Right ventricle myocardium inferior (tissue), 1 donor: ENCODE measurements around the gene LY6G5C. TPM values are rescaled to one million over a fixed set of nuclear protein-coding genes. Genes with fewer than 3 reads are reported as not detected.
A peak's percentile ranks its signal among the peaks of the same experiment; 100 is the strongest.

Experiments
- ATAC-seq: fragments of 200-7000 bp; cut with Tn5 transposase; one replicate; pipeline ENCODE4 v1.9.1; 2020; ENCODE audit warnings: mild to moderate bottlenecking, moderate library complexity
- DNase-seq: peaks from one replicate; pipeline ENCODE4 v3.0.0; 2021; ENCODE audit errors: missing footprints
- intact Hi-C: fragments of 100-400 bp; cut with DNase I; formaldehyde crosslinking; loops from one replicate; pipeline ENCODE4 v1.11.0; 2022
- total RNA-seq: library from RNA; stranded (reverse); fragmentation: NEBNext Ultra II Directional; extraction: Animal tissue kit (Norgen Biotek cat#: 25700); gene quantifications from one replicate; pipeline ENCODE4 v1.2.1, GENCODE V29; 2021
- donor health status: DM: no; HTN: yes; CAD: no; lungs with severe emphysema.

LY6G5C gene
- total RNA-seq, 1 donor from 2014 or later: 1.5 TPM

GRCh38 chr6:31657406-31658157, 23.3 kb downstream of the LY6G5C start:
- no peak for ATAC-seq
- no peak for DNase-seq
- intact Hi-C loops: no loop called here

GRCh38 chr6:31655349-31656237, 25.3 kb downstream of the LY6G5C start, which contains the start of gene APOM:
Gene APOM (plus strand): TSS chr6:31655894. CDS start chr6:31655967, 73 bp downstream.
- intact Hi-C loops: no loop called here
- DNase-seq (no peak), ATAC-seq (no peak)

- DNase-seq (no peak), ATAC-seq (no peak)
- intact Hi-C loops: no loop called here
Observed at GRCh38 chr6:31654574-31655348, 26.1 kb downstream of the LY6G5C start.

- intact Hi-C loops: loop anchor here (1.0 kb wide), 2 partner anchors 12 to 33 kb away; partner anchors contain the start of gene PRRC2A
- ATAC-seq (peak; percentile 86), DNase-seq (peak; percentile 90)
Observed at GRCh38 chr6:31652925-31653724, 27.7 kb downstream of the LY6G5C start.

GRCh38 chr6:31651602-31652191, 29.2 kb downstream of the LY6G5C start:
- ATAC-seq (peak; percentile 67), DNase-seq (no peak)
- intact Hi-C loops: loop anchor here (1.0 kb wide), 2 partner anchors 14 to 31 kb away; partner anchors contain the start of gene PRRC2A

- DNase-seq: no peak
- intact Hi-C loops: no loop called here
- no peak for ATAC-seq
Observed at GRCh38 chr6:31645325-31645724, 35.5 kb downstream of the LY6G5C start.

GRCh38 chr6:31643818-31644454, 36.9 kb downstream of the LY6G5C start:
- ATAC-seq (peak; percentile 9), DNase-seq (no peak)
- intact Hi-C loops: no loop called here

GRCh38 chr6:31642798-31643570, 37.9 kb downstream of the LY6G5C start:
- no peak for DNase-seq
- no peak for ATAC-seq
- intact Hi-C loops: no loop called here

GRCh38 chr6:31641370-31641769, 39.5 kb downstream of the LY6G5C start:
- ATAC-seq (no peak), DNase-seq (no peak)
- intact Hi-C loops: no loop called here

- intact Hi-C loops: no loop called here
- DNase-seq (no peak), ATAC-seq (no peak)
Observed at GRCh38 chr6:31640612-31641011, 40.3 kb downstream of the LY6G5C start.

- intact Hi-C loops: no loop called here
- DNase-seq: no peak
- ATAC-seq: no peak
Observed at GRCh38 chr6:31639449-31639861, 41.4 kb downstream of the LY6G5C start.

GRCh38 chr6:31639043-31639442, 41.8 kb downstream of the LY6G5C start:
- DNase-seq (no peak), ATAC-seq (no peak)
- intact Hi-C loops: no loop called here

- ATAC-seq (no peak), DNase-seq (no peak)
- intact Hi-C loops: no loop called here
Observed at GRCh38 chr6:31636698-31637596, 43.9 kb downstream of the LY6G5C start.

GRCh38 chr6:31634969-31635575, 45.8 kb downstream of the LY6G5C start:
- intact Hi-C loops: no loop called here
- DNase-seq (no peak), ATAC-seq (no peak)

- ATAC-seq: no peak
- intact Hi-C loops: no loop called here
- DNase-seq: no peak
Observed at GRCh38 chr6:31634131-31634530, 46.7 kb downstream of the LY6G5C start.
